OCI-LY1 (cell line): ENCODE results near the gene CDKL4.
A peak's percentile ranks its signal among the peaks of the same experiment; 100 is the strongest.

ENCODE experiments used
- H2AFZ ChIP-seq: fragments of 200-600 bp; sonication (generic), shearing (Covaris generic); 2 replicates; pipeline ENCODE4 v1.6.0; 2014; ENCODE audit warnings: antibody characterized with exemption, mild to moderate bottlenecking, low read length
- H3F3A ChIP-seq: fragments of 200-600 bp; sonication (generic), shearing (Covaris generic); 2 replicates; pipeline ENCODE4 v1.6.0; 2014; ENCODE audit warnings: mild to moderate bottlenecking, antibody characterized with exemption, low read length, moderate library complexity; ENCODE audit not compliant: insufficient read depth
- H3K27ac ChIP-seq: fragments of 200-600 bp; sonication (generic); 2 replicates; pipeline ENCODE4 v1.5.1; 2014; ENCODE audit warnings: low read length, mixed run types, mild to moderate bottlenecking, low read depth; ENCODE audit not compliant: poor library complexity, severe bottlenecking
- H3K27me3 ChIP-seq: fragments of 200-600 bp; sonication (generic); 2 replicates; pipeline ENCODE4 v1.6.0; 2014; ENCODE audit warnings: antibody characterized with exemption, mild to moderate bottlenecking, low read length, moderate library complexity; ENCODE audit not compliant: insufficient read depth
- H3K36me3 ChIP-seq: fragments of 200-600 bp; sonication (generic); 2 replicates; pipeline ENCODE4 v1.6.1; 2014; ENCODE audit warnings: mild to moderate bottlenecking, antibody characterized with exemption, low read length, moderate library complexity, mixed read lengths; ENCODE audit not compliant: insufficient read depth
- H3K4me1 ChIP-seq: fragments of 200-600 bp; sonication (generic); 2 replicates; pipeline ENCODE4 v1.5.1; 2014; ENCODE audit warnings: mild to moderate bottlenecking, low read length, moderate library complexity; ENCODE audit not compliant: insufficient read depth, severe bottlenecking
- H3K4me2 ChIP-seq: fragments of 200-600 bp; sonication (generic), shearing (Covaris generic); 2 replicates; pipeline ENCODE4 v1.6.1; 2014; ENCODE audit warnings: low read length
- H3K4me3 ChIP-seq: fragments of 200-600 bp; sonication (generic); 2 replicates; pipeline ENCODE4 v1.5.1; 2014; ENCODE audit warnings: low read length, low read depth, mild to moderate bottlenecking, mixed read lengths; ENCODE audit not compliant: poor library complexity, severe bottlenecking
- H3K79me2 ChIP-seq: fragments of 200-600 bp; shearing (Covaris generic); 2 replicates; pipeline ENCODE4 v1.6.1; 2016; ENCODE audit warnings: mixed run types, low read length, mixed read lengths; ENCODE audit not compliant: insufficient read depth
- H3K9ac ChIP-seq: fragments of 200-600 bp; sonication (generic), shearing (Covaris generic); 2 replicates; pipeline ENCODE4 v1.6.1; 2014; ENCODE audit warnings: mild to moderate bottlenecking, low read length, mixed read lengths
- H3K9me2 ChIP-seq: fragments of 200-600 bp; sonication (generic), shearing (Covaris generic); 2 replicates; pipeline ENCODE4 v1.6.1; 2014; ENCODE audit warnings: low read depth, mild to moderate bottlenecking, low read length, mixed read lengths
- H3K9me3 ChIP-seq: fragments of 200-600 bp; shearing (Covaris generic); 2 replicates; pipeline ENCODE4 v1.6.1; 2014; ENCODE audit warnings: low read length, mixed read lengths
- H4K20me1 ChIP-seq: fragments of 200-600 bp; sonication (generic), shearing (Covaris generic); 2 replicates; pipeline ENCODE4 v1.6.0; 2016; ENCODE audit warnings: mild to moderate bottlenecking, low read length; ENCODE audit not compliant: insufficient read depth
- EZH2 ChIP-seq: fragments of 200-600 bp; sonication (generic), shearing (Covaris generic); IDR thresholded peaks from 2 replicates; pipeline ENCODE4 v1.8.0; 2017; ENCODE audit warnings: borderline replicate concordance, mixed run types, mild to moderate bottlenecking, antibody characterized with exemption, low read length, moderate library complexity, mixed read lengths
- TF ChIP-seq, protein P1 (sequence below): fragments of 200-600 bp; sonication (generic), shearing (Covaris generic); IDR thresholded peaks from 2 replicates; pipeline ENCODE4 v1.5.1; 2017; ENCODE audit warnings: mild to moderate bottlenecking, antibody characterized with exemption, low read length, moderate library complexity, mixed read lengths

CDKL4 gene

DNA sequence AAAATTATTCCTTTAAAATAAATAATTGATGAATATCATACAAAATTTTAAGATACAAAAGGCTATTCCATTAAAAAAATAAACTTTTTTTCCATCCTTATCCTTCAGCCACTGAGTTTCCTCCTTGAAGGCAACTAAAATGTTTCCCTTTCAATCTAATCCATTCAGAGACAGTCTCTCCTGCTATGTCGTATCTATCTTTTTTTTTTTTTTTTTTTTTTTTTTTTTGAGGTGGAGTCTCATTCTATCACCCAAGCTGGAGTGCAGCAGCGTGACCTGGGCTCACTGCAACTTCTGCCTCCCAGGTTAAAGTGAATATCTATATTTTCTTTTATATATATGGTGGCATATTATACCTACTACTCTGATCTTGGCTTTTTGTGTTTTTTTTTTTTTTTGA, 91.3 kb downstream of the CDKL4 start:
- Histone ChIP-seq H3K27ac (no peak overlapping the region), H3K27me3 (no peaks in the 10 kb centered on the region), H4K20me1 (no peaks in the 10 kb centered on the region), H3F3A (no peaks in the 10 kb centered on the region), H2AFZ (no peak overlapping the region), H3K9ac (no peak overlapping the region), H3K4me1 (no peaks in the 10 kb centered on the region), H3K9me3 (no peaks in the 10 kb centered on the region), H3K4me2 (no peak overlapping the region), H3K9me2 (no peaks in the 10 kb centered on the region), H3K4me3 (no peak overlapping the region), H3K36me3 (no peaks in the 10 kb centered on the region), H3K79me2 (no peaks in the 10 kb centered on the region)
- no peak for TF ChIP-seq EZH2
- TF ChIP-seq, protein P1, sequence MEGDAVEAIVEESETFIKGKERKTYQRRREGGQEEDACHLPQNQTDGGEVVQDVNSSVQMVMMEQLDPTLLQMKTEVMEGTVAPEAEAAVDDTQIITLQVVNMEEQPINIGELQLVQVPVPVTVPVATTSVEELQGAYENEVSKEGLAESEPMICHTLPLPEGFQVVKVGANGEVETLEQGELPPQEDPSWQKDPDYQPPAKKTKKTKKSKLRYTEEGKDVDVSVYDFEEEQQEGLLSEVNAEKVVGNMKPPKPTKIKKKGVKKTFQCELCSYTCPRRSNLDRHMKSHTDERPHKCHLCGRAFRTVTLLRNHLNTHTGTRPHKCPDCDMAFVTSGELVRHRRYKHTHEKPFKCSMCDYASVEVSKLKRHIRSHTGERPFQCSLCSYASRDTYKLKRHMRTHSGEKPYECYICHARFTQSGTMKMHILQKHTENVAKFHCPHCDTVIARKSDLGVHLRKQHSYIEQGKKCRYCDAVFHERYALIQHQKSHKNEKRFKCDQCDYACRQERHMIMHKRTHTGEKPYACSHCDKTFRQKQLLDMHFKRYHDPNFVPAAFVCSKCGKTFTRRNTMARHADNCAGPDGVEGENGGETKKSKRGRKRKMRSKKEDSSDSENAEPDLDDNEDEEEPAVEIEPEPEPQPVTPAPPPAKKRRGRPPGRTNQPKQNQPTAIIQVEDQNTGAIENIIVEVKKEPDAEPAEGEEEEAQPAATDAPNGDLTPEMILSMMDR, result no peak

DNA sequence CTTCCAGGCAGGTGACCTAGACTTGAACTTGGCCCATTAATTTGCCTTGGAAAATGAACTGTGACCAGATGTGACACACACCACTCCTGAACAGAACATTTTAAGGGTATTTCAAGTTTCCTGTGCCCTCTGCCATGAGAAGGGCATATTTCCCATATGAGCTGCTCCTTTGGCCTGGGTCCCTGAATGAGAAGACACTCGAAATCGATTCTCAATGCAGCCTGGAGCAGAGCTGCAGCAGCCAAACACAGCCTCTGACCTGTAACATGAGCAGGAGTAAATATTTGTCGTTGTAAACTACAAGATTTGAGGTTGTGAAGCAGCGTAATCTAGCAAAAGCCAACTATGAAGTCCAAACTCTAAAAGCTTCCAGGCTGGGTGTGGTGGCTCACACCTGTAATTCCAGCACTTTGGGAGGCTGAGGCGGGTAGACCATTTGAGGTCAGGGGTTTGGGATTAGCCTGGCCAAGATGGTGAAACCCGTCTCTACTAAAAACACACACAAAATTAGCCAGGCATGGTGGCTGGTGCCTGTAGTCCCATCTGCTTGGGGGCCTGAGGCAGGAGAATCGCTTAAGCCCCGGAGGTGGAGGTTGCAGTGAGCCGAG, 92.8 kb downstream of the CDKL4 start:
- Histone ChIP-seq H3K36me3 (no peaks in the 10 kb centered on the region), H3K27me3 (no peaks in the 10 kb centered on the region), H3F3A (no peaks in the 10 kb centered on the region), H3K9me2 (no peaks in the 10 kb centered on the region), H3K9ac (no peak overlapping the region), H3K4me3 (no peak overlapping the region), H3K4me1 (no peaks in the 10 kb centered on the region), H3K79me2 (no peaks in the 10 kb centered on the region), H4K20me1 (no peaks in the 10 kb centered on the region), H2AFZ (no peak overlapping the region), H3K4me2 (no peak overlapping the region), H3K27ac (no peak overlapping the region), H3K9me3 (no peaks in the 10 kb centered on the region)
- TF ChIP-seq EZH2, result no peak
- TF ChIP-seq, protein P1, result no peak

DNA sequence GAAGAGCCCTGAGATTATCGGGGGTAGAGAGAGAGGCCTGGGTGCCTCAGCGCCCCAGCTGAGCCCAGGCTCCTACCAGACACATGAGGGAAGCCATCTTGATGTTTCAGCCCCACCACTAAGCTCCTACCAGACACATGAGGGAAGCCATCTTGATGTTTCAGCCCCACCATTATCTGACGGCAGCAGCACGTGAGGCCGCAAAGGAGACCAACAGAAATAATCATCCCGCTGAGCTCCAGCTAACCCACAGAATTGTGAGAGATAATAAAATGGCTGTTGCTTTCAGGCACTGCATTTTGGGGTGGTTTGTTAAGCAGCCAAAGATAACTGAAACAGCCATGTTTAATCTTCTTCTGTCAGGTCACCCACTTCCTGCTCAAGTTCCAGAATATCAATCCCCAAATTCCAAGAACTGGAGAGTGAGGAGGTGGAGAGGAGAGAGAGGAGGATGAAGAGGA, 93.6 kb downstream of the CDKL4 start:
- H3K4me1 ChIP-seq, result no peaks in the 10 kb centered on the region
- no peak overlapping the region for H3K4me3 ChIP-seq
- no peaks in the 10 kb centered on the region for H4K20me1 ChIP-seq
- no peaks in the 10 kb centered on the region for H3K79me2 ChIP-seq
- H3K9ac ChIP-seq, result no peak overlapping the region
- H3F3A ChIP-seq, result no peaks in the 10 kb centered on the region
- no peaks in the 10 kb centered on the region for H3K9me2 ChIP-seq
- no peak for TF ChIP-seq EZH2
- TF ChIP-seq, protein P1, result no peak
- no peak overlapping the region for H3K27ac ChIP-seq
- H3K27me3 ChIP-seq, result no peaks in the 10 kb centered on the region
- no peaks in the 10 kb centered on the region for H3K9me3 ChIP-seq
- peak overlapping the region; percentile 88; the same call in 1 of the 2 replicates for H2AFZ ChIP-seq
- no peaks in the 10 kb centered on the region for H3K36me3 ChIP-seq
- no peak overlapping the region for H3K4me2 ChIP-seq
